Activated naive CD8-positive, alpha-beta T cell treated with anti-CD3 and anti-CD28 coated beads for 36 hours (primary cell): ENCODE data around the gene HLA-A. TPM values are rescaled to one million over a fixed set of nuclear protein-coding genes. Genes with fewer than 3 reads are reported as not detected.
A peak's percentile ranks its signal among the peaks of the same experiment; 100 is the strongest.
"Not testable (repeated sequence)": the region's sequence is repeated elsewhere in the genome, so short reads cannot be mapped to it uniquely, and the experiment has no call there.

Source experiments
- DNase-seq: peaks from one replicate; pipeline ENCODE4 v3.0.0; 2021
- H3K27ac Mint-ChIP-seq: one replicate; pipeline ENCODE4 v1.8.0; 2022; ENCODE audit warnings: mild to moderate bottlenecking, moderate library complexity, mixed read lengths
- H3K27me3 Mint-ChIP-seq: one replicate; pipeline ENCODE4 v1.8.0; 2022; ENCODE audit warnings: mild to moderate bottlenecking, mixed read lengths
- H3K36me3 Mint-ChIP-seq: one replicate; pipeline ENCODE4 v1.8.0; 2021; ENCODE audit warnings: mild to moderate bottlenecking, mixed read lengths
- H3K4me1 Mint-ChIP-seq: one replicate; pipeline ENCODE4 v1.8.0; 2021; ENCODE audit warnings: mixed read lengths
- H3K4me3 Mint-ChIP-seq: one replicate; pipeline ENCODE4 v1.8.0; 2022; ENCODE audit warnings: mild to moderate bottlenecking, moderate library complexity, mixed read lengths
- H3K9me3 Mint-ChIP-seq: one replicate; pipeline ENCODE4 v1.8.0; 2022; ENCODE audit warnings: mixed read lengths
- total RNA-seq, 2 experiments: library from RNA; stranded (reverse); gene quantifications; one replicate each; pipeline ENCODE4 v1.2.3, GENCODE V29; 2021

HLA-A gene
- total RNA-seq, 2 experiments from 2014 or later: 1,111 to 1,119 TPM

GRCh38 chr6:29946223-29947076 lies 4.1 kb downstream of the HLA-A start:
- H3K36me3 Mint-ChIP-seq: peaks cover 65% of the 10 kb centered on the region
- peaks cover 3% of the 10 kb centered on the region for H3K27me3 Mint-ChIP-seq
- no peaks in the 10 kb centered on the region for H3K9me3 Mint-ChIP-seq
- H3K4me1 Mint-ChIP-seq: peaks cover 53% of the 10 kb centered on the region
- H3K27ac Mint-ChIP-seq: peak overlapping the region; percentile 100
- H3K4me3 Mint-ChIP-seq: peak overlapping the region; percentile 93
- no peak for DNase-seq

GRCh38 chr6:29947077-29947980 lies 5.0 kb downstream of the HLA-A start:
- peak overlapping the region; percentile 19 for H3K4me3 Mint-ChIP-seq
- peaks cover 3% of the 10 kb centered on the region for H3K27me3 Mint-ChIP-seq
- no peaks in the 10 kb centered on the region for H3K9me3 Mint-ChIP-seq
- H3K36me3 Mint-ChIP-seq: peaks cover 64% of the 10 kb centered on the region
- DNase-seq: no peak
- H3K27ac Mint-ChIP-seq: peak overlapping the region; percentile 100
- H3K4me1 Mint-ChIP-seq: peaks cover 47% of the 10 kb centered on the region

GRCh38 chr6:29948277-29948676 lies 5.9 kb downstream of the HLA-A start:
- peaks cover 3% of the 10 kb centered on the region for H3K27me3 Mint-ChIP-seq
- H3K27ac Mint-ChIP-seq: peak overlapping the region; percentile 62
- peak overlapping the region; percentile 2 for H3K4me3 Mint-ChIP-seq
- no peaks in the 10 kb centered on the region for H3K9me3 Mint-ChIP-seq
- peaks cover 52% of the 10 kb centered on the region for H3K4me1 Mint-ChIP-seq
- no peak for DNase-seq
- peaks cover 55% of the 10 kb centered on the region for H3K36me3 Mint-ChIP-seq

GRCh38 chr6:29949934-29950333 lies 7.6 kb downstream of the HLA-A start:
- Mint-ChIP-seq H3K27me3 (no peaks in the 10 kb centered on the region), H3K4me1 (peaks cover 48% of the 10 kb centered on the region), H3K9me3 (no peaks in the 10 kb centered on the region), H3K36me3 (peaks cover 39% of the 10 kb centered on the region), H3K27ac (no peak overlapping the region), H3K4me3 (no peak overlapping the region)
- DNase-seq: no peak

- H3K9me3 Mint-ChIP-seq: no peaks in the 10 kb centered on the region
- no peaks in the 10 kb centered on the region for H3K27me3 Mint-ChIP-seq
- H3K36me3 Mint-ChIP-seq: peaks cover 19% of the 10 kb centered on the region
- H3K4me3 Mint-ChIP-seq: no peak overlapping the region
- H3K4me1 Mint-ChIP-seq: peaks cover 28% of the 10 kb centered on the region
- H3K27ac Mint-ChIP-seq: no peak overlapping the region
- DNase-seq: no peak
Measured at GRCh38 chr6:29951882-29952281, 9.6 kb downstream of the HLA-A start.

- no peak overlapping the region for H3K27ac Mint-ChIP-seq
- no peaks in the 10 kb centered on the region for H3K9me3 Mint-ChIP-seq
- no peak for DNase-seq
- H3K36me3 Mint-ChIP-seq: peaks cover 16% of the 10 kb centered on the region
- no peak overlapping the region for H3K4me3 Mint-ChIP-seq
- peaks cover 19% of the 10 kb centered on the region for H3K4me1 Mint-ChIP-seq
- H3K27me3 Mint-ChIP-seq: no peaks in the 10 kb centered on the region
Measured at GRCh38 chr6:29953001-29953441, 10.7 kb downstream of the HLA-A start.

GRCh38 chr6:29953686-29954085 lies 11.4 kb downstream of the HLA-A start:
- no peak overlapping the region for H3K27ac Mint-ChIP-seq
- no peaks in the 10 kb centered on the region for H3K27me3 Mint-ChIP-seq

GRCh38 chr6:29954272-29954671 lies 11.9 kb downstream of the HLA-A start:
- no peak overlapping the region for H3K4me3 Mint-ChIP-seq
- no peaks in the 10 kb centered on the region for H3K27me3 Mint-ChIP-seq
- H3K27ac Mint-ChIP-seq: no peak overlapping the region

More at GRCh38 chr6:29953686-29954085, 11.4 kb downstream of the HLA-A start:
- Mint-ChIP-seq H3K36me3 (peaks cover 9% of the 10 kb centered on the region), H3K4me3 (no peak overlapping the region), H3K4me1 (peaks cover 18% of the 10 kb centered on the region), H3K9me3 (no peaks in the 10 kb centered on the region)
- DNase-seq: no peak

GRCh38 chr6:29955783-29956182 lies 13.5 kb downstream of the HLA-A start:
- Mint-ChIP-seq H3K27ac (no peak overlapping the region), H3K9me3 (no peaks in the 10 kb centered on the region), H3K36me3 (no peaks in the 10 kb centered on the region), H3K27me3 (no peaks in the 10 kb centered on the region), H3K4me3 (no peak overlapping the region), H3K4me1 (peaks cover 21% of the 10 kb centered on the region)
- no peak for DNase-seq

More at GRCh38 chr6:29954272-29954671, 11.9 kb downstream of the HLA-A start:
- no peak for DNase-seq
- no peaks in the 10 kb centered on the region for H3K9me3 Mint-ChIP-seq
- H3K4me1 Mint-ChIP-seq: peaks cover 18% of the 10 kb centered on the region
- peaks cover 5% of the 10 kb centered on the region for H3K36me3 Mint-ChIP-seq

GRCh38 chr6:29956518-29956917 lies 14.2 kb downstream of the HLA-A start:
- H3K4me1 Mint-ChIP-seq: peaks cover 21% of the 10 kb centered on the region

GRCh38 chr6:29958046-29958445 lies 15.7 kb downstream of the HLA-A start:
- Mint-ChIP-seq H3K9me3 (no peaks in the 10 kb centered on the region), H3K4me1 (peaks cover 26% of the 10 kb centered on the region), H3K36me3 (no peaks in the 10 kb centered on the region), H3K4me3 (no peak overlapping the region), H3K27ac (no peak overlapping the region), H3K27me3 (no peaks in the 10 kb centered on the region)
- no peak for DNase-seq

More at GRCh38 chr6:29956518-29956917, 14.2 kb downstream of the HLA-A start:
- no peaks in the 10 kb centered on the region for H3K27me3 Mint-ChIP-seq
- H3K4me3 Mint-ChIP-seq: no peak overlapping the region
- no peak overlapping the region for H3K27ac Mint-ChIP-seq
- DNase-seq: no peak
- no peaks in the 10 kb centered on the region for H3K9me3 Mint-ChIP-seq
- H3K36me3 Mint-ChIP-seq: no peaks in the 10 kb centered on the region

GRCh38 chr6:29958921-29959320 lies 16.6 kb downstream of the HLA-A start:
- no peaks in the 10 kb centered on the region for H3K9me3 Mint-ChIP-seq
- no peaks in the 10 kb centered on the region for H3K36me3 Mint-ChIP-seq
- H3K27ac Mint-ChIP-seq: no peak overlapping the region
- H3K4me3 Mint-ChIP-seq: no peak overlapping the region
- H3K27me3 Mint-ChIP-seq: no peaks in the 10 kb centered on the region
- peaks cover 28% of the 10 kb centered on the region for H3K4me1 Mint-ChIP-seq
- DNase-seq: no peak

GRCh38 chr6:29959467-29959866 lies 17.1 kb downstream of the HLA-A start:
- Mint-ChIP-seq H3K27me3 (no peaks in the 10 kb centered on the region), H3K36me3 (no peaks in the 10 kb centered on the region), H3K27ac (no peak overlapping the region), H3K4me3 (no peak overlapping the region), H3K4me1 (peaks cover 33% of the 10 kb centered on the region), H3K9me3 (no peaks in the 10 kb centered on the region)
- DNase-seq: no peak

GRCh38 chr6:29961966-29962365 lies 19.6 kb downstream of the HLA-A start:
- no peak overlapping the region for H3K27ac Mint-ChIP-seq
- no peaks in the 10 kb centered on the region for H3K27me3 Mint-ChIP-seq
- no peaks in the 10 kb centered on the region for H3K36me3 Mint-ChIP-seq
- H3K4me3 Mint-ChIP-seq: no peak overlapping the region
- H3K4me1 Mint-ChIP-seq: peaks cover 52% of the 10 kb centered on the region
- DNase-seq: no peak
- no peaks in the 10 kb centered on the region for H3K9me3 Mint-ChIP-seq

- H3K36me3 Mint-ChIP-seq, H3K9me3 Mint-ChIP-seq, H3K27me3 Mint-ChIP-seq, H3K4me3 Mint-ChIP-seq, DNase-seq: not testable (repeated sequence)
- peak overlapping the region; percentile 65 for H3K27ac Mint-ChIP-seq
- peaks cover 54% of the 10 kb centered on the region for H3K4me1 Mint-ChIP-seq
Measured at GRCh38 chr6:29963697-29964096, 21.4 kb downstream of the HLA-A start.
